Measurements from ENCODE around the gene PTPRM.

Gene PTPRM

GRCh38 chr18:8005870-8006569 lies 438.9 kb downstream of the PTPRM start:
- no peak for DNase-seq (ENCODE audit: low spot score)

GRCh38 chr18:8006979-8007378 lies 439.9 kb downstream of the PTPRM start:
- DNase-seq (ENCODE audit: low spot score) = no peak

GRCh38 chr18:8008033-8008432 lies 440.9 kb downstream of the PTPRM start:
- DNase-seq (ENCODE audit: low spot score) = no peak

GRCh38 chr18:8011361-8011760 lies 444.2 kb downstream of the PTPRM start:
- DNase-seq (ENCODE audit: low spot score) = no peak

GRCh38 chr18:8011906-8012305 lies 444.8 kb downstream of the PTPRM start:
- DNase-seq (ENCODE audit: low spot score) = no peak

- no peak for DNase-seq (ENCODE audit: low spot score)
Observed at GRCh38 chr18:8018701-8019331, 451.7 kb downstream of the PTPRM start.

- no peak for DNase-seq (ENCODE audit: low spot score)
Observed at GRCh38 chr18:8019600-8019999, 452.5 kb downstream of the PTPRM start.

GRCh38 chr18:8020132-8020846 lies 453.2 kb downstream of the PTPRM start:
- no peak for DNase-seq (ENCODE audit: low spot score)

GRCh38 chr18:8029061-8029460 lies 461.9 kb downstream of the PTPRM start:
- DNase-seq (ENCODE audit: low spot score) = no peak

- no peak for DNase-seq (ENCODE audit: low spot score)
Observed at GRCh38 chr18:8029731-8030130, 462.6 kb downstream of the PTPRM start.

- DNase-seq (ENCODE audit: low spot score) = no peak
Observed at GRCh38 chr18:8030201-8030600, 463.1 kb downstream of the PTPRM start.

GRCh38 chr18:8031496-8031895 lies 464.4 kb downstream of the PTPRM start:
- DNase-seq (ENCODE audit: low spot score) = no peak

GRCh38 chr18:8034674-8035073 lies 467.6 kb downstream of the PTPRM start:
- DNase-seq (ENCODE audit: low spot score) = no peak

GRCh38 chr18:8036551-8036950 lies 469.4 kb downstream of the PTPRM start:
- DNase-seq (ENCODE audit: low spot score) = no peak

GRCh38 chr18:8037296-8037695 lies 470.2 kb downstream of the PTPRM start:
- DNase-seq (ENCODE audit: low spot score) = no peak

- no peak for DNase-seq (ENCODE audit: low spot score)
Observed at GRCh38 chr18:8040021-8040420, 472.9 kb downstream of the PTPRM start.

GRCh38 chr18:8041526-8042111 lies 474.5 kb downstream of the PTPRM start:
- DNase-seq (ENCODE audit: low spot score) = peak; percentile 6

GRCh38 chr18:8044004-8044403 lies 476.9 kb downstream of the PTPRM start:
- no peak for DNase-seq (ENCODE audit: low spot score)

- no peak for DNase-seq (ENCODE audit: low spot score)
Observed at GRCh38 chr18:8045160-8045883, 478.2 kb downstream of the PTPRM start.

GRCh38 chr18:8045884-8046281 lies 478.8 kb downstream of the PTPRM start:
- DNase-seq (ENCODE audit: low spot score) = no peak

- DNase-seq (ENCODE audit: low spot score) = no peak
Observed at GRCh38 chr18:8046441-8046840, 479.3 kb downstream of the PTPRM start.

GRCh38 chr18:8049147-8049546 lies 482.0 kb downstream of the PTPRM start:
- DNase-seq (ENCODE audit: low spot score) = no peak
